Keratinocyte (primary cell): ENCODE results near the gene COL21A1. TPM values are rescaled to one million over a fixed set of nuclear protein-coding genes. Genes with fewer than 3 reads are reported as not detected.

Experiments
- DNase-seq: peaks from one replicate; pipeline ENCODE4 v3.0.0-alpha.2; 2011; ENCODE audit warnings: low read depth, missing footprints, low spot score
- FAIRE-seq: peaks from 2 replicates; lab custom pipeline; 2011; peaks lifted over from hg19 to GRCh38; lab: Jason Lieb, UNC
- H2AFZ ChIP-seq: 2 replicates; pipeline ENCODE4 v1.6.0; 2012; ENCODE audit warnings: low read length, control low read depth, inconsistent platforms; ENCODE audit not compliant: control insufficient read depth
- H3K27ac ChIP-seq: 2 replicates; pipeline ENCODE4 v1.5.1; 2011; ENCODE audit warnings: low read length; ENCODE audit not compliant: control insufficient read depth, insufficient read depth
- H3K27me3 ChIP-seq: 3 replicates; pipeline ENCODE4 v1.6.0; 2011; ENCODE audit warnings: low read length; ENCODE audit not compliant: control insufficient read depth, insufficient read depth; ENCODE audit errors: extremely low read depth
- H3K36me3 ChIP-seq, 2 experiments: 2 replicates in 1 of 2; 3 replicates in 1 of 2; pipeline ENCODE4 v1.5.1; 2011; ENCODE audit warnings: low read length in 2 of 2, mild to moderate bottlenecking in 1 of 2; ENCODE audit not compliant: control insufficient read depth in 2 of 2, insufficient read depth in 2 of 2; ENCODE audit errors: extremely low read depth in 1 of 2
- H3K4me1 ChIP-seq: 3 replicates; pipeline ENCODE4 v1.5.1; 2011; ENCODE audit warnings: low read length; ENCODE audit not compliant: control insufficient read depth, insufficient read depth; ENCODE audit errors: extremely low read depth
- H3K4me2 ChIP-seq: 3 replicates; pipeline ENCODE4 v1.6.0; 2011; ENCODE audit warnings: low read depth, low read length; ENCODE audit not compliant: control insufficient read depth, insufficient read depth; ENCODE audit errors: extremely low read depth
- H3K4me3 ChIP-seq, 3 experiments: fragments of 200-600 bp in 1 of 3; sonication (generic) in 1 of 3; 2 replicates in 2 of 3; 3 replicates in 1 of 3; pipeline ENCODE4 v1.5.1; 2011 to 2016; ENCODE audit warnings: low read length in 3 of 3, mild to moderate bottlenecking in 3 of 3, control low read depth in 2 of 3, inconsistent platforms in 1 of 3, low read depth in 1 of 3, mixed read lengths in 1 of 3, mixed run types in 1 of 3, moderate library complexity in 1 of 3; ENCODE audit not compliant: control insufficient read depth in 2 of 3, insufficient read depth in 2 of 3; ENCODE audit errors: extremely low read depth in 1 of 3
- H3K79me2 ChIP-seq: 2 replicates; pipeline ENCODE4 v1.6.0; 2012; ENCODE audit warnings: low read length; ENCODE audit not compliant: control insufficient read depth, insufficient read depth
- H3K9ac ChIP-seq: 3 replicates; pipeline ENCODE4 v1.6.0; 2011; ENCODE audit warnings: low read length; ENCODE audit not compliant: control insufficient read depth, insufficient read depth; ENCODE audit errors: extremely low read depth
- H3K9me1 ChIP-seq: 3 replicates; pipeline ENCODE4 v1.6.0; 2011; ENCODE audit warnings: low read length; ENCODE audit not compliant: control insufficient read depth, insufficient read depth; ENCODE audit errors: extremely low read depth
- H3K9me3 ChIP-seq: 2 replicates; pipeline ENCODE4 v1.5.1; 2012; ENCODE audit warnings: low read depth, low read length; ENCODE audit not compliant: control insufficient read depth
- H4K20me1 ChIP-seq: 3 replicates; pipeline ENCODE4 v1.6.0; 2011; ENCODE audit warnings: low read length; ENCODE audit not compliant: control insufficient read depth, insufficient read depth; ENCODE audit errors: extremely low read depth
- EZH2 ChIP-seq: IDR thresholded peaks from one replicate; pipeline ENCODE4 v1.6.1; 2012; ENCODE audit warnings: inconsistent platforms, mild to moderate bottlenecking, low read length, moderate library complexity
- dilution Hi-C: fragments of 300-500 bp; cut with MboI; formaldehyde crosslinking; loops from one replicate; pipeline ENCODE4 v1.7.0; 2020; ENCODE audit warnings: low sequenced_read_pairs; ENCODE audit not compliant: extremely low pct_ligation_motif_present
- polyA plus RNA-seq, 5 experiments: library from polyadenylated mRNA; depleted of rRNA in 3 of 5; stranded (reverse) in 3 of 5; stranded (forward) in 1 of 5; unstranded in 1 of 5; fragments of >200 nt; gene quantifications; 1 replicate in 1 of 5; 2 replicates in 3 of 5; 3 replicates in 1 of 5; pipeline versions ENCODE4 v1.2.1 to v1.2.3, GENCODE V29; 2011 to 2012; ENCODE audit warnings: missing spikeins in 2 of 5, low read depth in 1 of 5, low replicate concordance in 1 of 5
- TF ChIP-seq, protein P1 (sequence below), 3 experiments: IDR thresholded peaks in 1 of 3; conservative IDR thresholded peaks in 1 of 3; optimal IDR thresholded peaks in 1 of 3; 2 replicates in 2 of 3; 3 replicates in 1 of 3; pipeline versions ENCODE3 to v1.5.1; 2011; ENCODE audit warnings: low read length in 3 of 3, mild to moderate bottlenecking in 3 of 3, moderate library complexity in 2 of 3, control low read depth in 1 of 3, inconsistent platforms in 1 of 3; ENCODE audit not compliant: insufficient read depth in 2 of 3; ENCODE audit errors: extremely low read depth in 1 of 3

The COL21A1 gene
- polyA plus RNA-seq, 1 donor (not counting 4 experiments of a cell fraction or from before 2014, with no cell fraction given), result 0.16 TPM

- Histone ChIP-seq H3K4me2 (no peak overlapping the region), H3K27ac (no peak overlapping the region)
These were observed 192.2 kb downstream of the COL21A1 start for GRCh38 chr6:56055081-56055704.

GRCh38 chr6:56051202-56051598 lies 196.2 kb downstream of the COL21A1 start:
- Histone ChIP-seq H3K4me3 (no peak overlapping the region), H3K9me1 (no peaks in the 10 kb centered on the region), H3K9me3 (no peaks in the 10 kb centered on the region), H3K36me3 (no peaks in the 10 kb centered on the region), H3K9ac (no peak overlapping the region), H3K27ac (no peak overlapping the region), H3K79me2 (no peaks in the 10 kb centered on the region), H2AFZ (no peak overlapping the region), H4K20me1 (no peaks in the 10 kb centered on the region), H3K27me3 (no peaks in the 10 kb centered on the region), H3K4me2 (no peak overlapping the region), H3K4me1 (no peaks in the 10 kb centered on the region)
- no peak for FAIRE-seq
- dilution Hi-C loops, result no loop called here
- no peak for DNase-seq
- TF ChIP-seq, protein P1, sequence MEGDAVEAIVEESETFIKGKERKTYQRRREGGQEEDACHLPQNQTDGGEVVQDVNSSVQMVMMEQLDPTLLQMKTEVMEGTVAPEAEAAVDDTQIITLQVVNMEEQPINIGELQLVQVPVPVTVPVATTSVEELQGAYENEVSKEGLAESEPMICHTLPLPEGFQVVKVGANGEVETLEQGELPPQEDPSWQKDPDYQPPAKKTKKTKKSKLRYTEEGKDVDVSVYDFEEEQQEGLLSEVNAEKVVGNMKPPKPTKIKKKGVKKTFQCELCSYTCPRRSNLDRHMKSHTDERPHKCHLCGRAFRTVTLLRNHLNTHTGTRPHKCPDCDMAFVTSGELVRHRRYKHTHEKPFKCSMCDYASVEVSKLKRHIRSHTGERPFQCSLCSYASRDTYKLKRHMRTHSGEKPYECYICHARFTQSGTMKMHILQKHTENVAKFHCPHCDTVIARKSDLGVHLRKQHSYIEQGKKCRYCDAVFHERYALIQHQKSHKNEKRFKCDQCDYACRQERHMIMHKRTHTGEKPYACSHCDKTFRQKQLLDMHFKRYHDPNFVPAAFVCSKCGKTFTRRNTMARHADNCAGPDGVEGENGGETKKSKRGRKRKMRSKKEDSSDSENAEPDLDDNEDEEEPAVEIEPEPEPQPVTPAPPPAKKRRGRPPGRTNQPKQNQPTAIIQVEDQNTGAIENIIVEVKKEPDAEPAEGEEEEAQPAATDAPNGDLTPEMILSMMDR (optimal IDR thresholded peaks at IDR 0.05 in 1 of 3, IDR thresholded peaks at IDR 0.05 in 1 of 3, conservative IDR thresholded peaks at IDR 0.05 in 1 of 3; ENCODE audit: extremely low read depth in 1 of 3, insufficient read depth in 2 of 3, low read length in 3 of 3), result no peak
- TF ChIP-seq EZH2, result no peak

More at GRCh38 chr6:56055081-56055704, 192.2 kb downstream of the COL21A1 start:
- TF ChIP-seq, protein P1 (optimal IDR thresholded peaks at IDR 0.05 in 1 of 3, IDR thresholded peaks at IDR 0.05 in 1 of 3, conservative IDR thresholded peaks at IDR 0.05 in 1 of 3; ENCODE audit: extremely low read depth in 1 of 3, insufficient read depth in 2 of 3, low read length in 3 of 3), result no peak
- TF ChIP-seq EZH2, result no peak
- no peak overlapping the region for H3K9ac ChIP-seq
- no peaks in the 10 kb centered on the region for H4K20me1 ChIP-seq
- H2AFZ ChIP-seq, result no peak overlapping the region
- no peaks in the 10 kb centered on the region for H3K4me1 ChIP-seq
- no peak overlapping the region for H3K4me3 ChIP-seq
- H3K9me3 ChIP-seq, result no peaks in the 10 kb centered on the region
- dilution Hi-C loops, result no loop called here
- H3K27me3 ChIP-seq, result no peaks in the 10 kb centered on the region
- DNase-seq, result no peak
- H3K79me2 ChIP-seq, result no peaks in the 10 kb centered on the region
- H3K9me1 ChIP-seq, result no peaks in the 10 kb centered on the region
- FAIRE-seq, result no peak
- H3K36me3 ChIP-seq, result no peaks in the 10 kb centered on the region
